Measurements from ENCODE around the gene DNAH8.
"Not testable (repeated sequence)": the region's sequence is repeated elsewhere in the genome, so short reads cannot be mapped to it uniquely, and the experiment has no call there.

DNAH8 gene

GRCh38 chr6:38846844-38847243 lies 131.7 kb downstream of the DNAH8 start:
- DNase-seq: no peak

GRCh38 chr6:38847497-38847896 lies 132.4 kb downstream of the DNAH8 start:
- no peak for DNase-seq

GRCh38 chr6:38848760-38849159 lies 133.6 kb downstream of the DNAH8 start:
- no peak for DNase-seq

- DNase-seq: no peak
These were observed 137.1 kb downstream of the DNAH8 start for GRCh38 chr6:38852215-38852614.

GRCh38 chr6:38853236-38853635 lies 138.1 kb downstream of the DNAH8 start:
- no peak for DNase-seq

DNA sequence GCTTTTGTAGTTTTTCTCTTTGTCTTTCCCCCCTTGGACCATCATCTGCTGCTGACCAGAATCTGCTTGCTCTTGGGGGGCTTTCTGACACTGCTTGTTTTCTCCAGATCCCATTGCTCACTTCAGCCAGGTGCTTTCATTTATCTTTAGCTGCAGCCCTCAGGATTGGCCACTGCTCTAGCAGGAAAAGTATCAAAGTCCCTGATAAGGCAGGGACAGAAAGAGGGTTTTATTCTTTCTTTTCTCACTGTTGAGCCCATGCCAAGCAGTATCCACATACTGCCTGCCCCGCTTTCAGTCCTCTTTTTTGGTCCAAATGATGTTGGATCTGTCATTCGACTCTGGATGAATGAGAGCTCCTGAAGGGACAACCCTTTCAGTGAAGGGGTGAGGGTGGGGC lies 141.4 kb downstream of the DNAH8 start:
- DNase-seq: no peak

DNA sequence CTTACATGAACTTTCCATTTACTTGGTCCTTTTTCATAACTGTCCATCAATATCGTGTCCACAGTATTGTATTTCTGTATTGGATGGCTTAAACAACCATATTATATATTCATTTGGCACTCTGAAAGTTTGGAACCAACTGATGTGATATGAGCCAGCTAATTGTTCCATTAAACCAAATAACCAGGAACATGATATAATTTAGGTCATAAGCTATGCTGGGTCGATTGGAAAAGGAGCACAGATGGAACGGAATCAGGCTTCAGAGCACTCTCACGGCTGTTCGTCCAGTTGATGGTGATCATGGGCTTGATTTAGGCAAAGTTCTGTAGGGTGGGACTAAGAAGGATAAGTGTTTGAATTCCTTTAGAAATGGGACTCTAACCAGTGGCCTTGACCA lies 142.7 kb downstream of the DNAH8 start:
- no peak for DNase-seq

DNA sequence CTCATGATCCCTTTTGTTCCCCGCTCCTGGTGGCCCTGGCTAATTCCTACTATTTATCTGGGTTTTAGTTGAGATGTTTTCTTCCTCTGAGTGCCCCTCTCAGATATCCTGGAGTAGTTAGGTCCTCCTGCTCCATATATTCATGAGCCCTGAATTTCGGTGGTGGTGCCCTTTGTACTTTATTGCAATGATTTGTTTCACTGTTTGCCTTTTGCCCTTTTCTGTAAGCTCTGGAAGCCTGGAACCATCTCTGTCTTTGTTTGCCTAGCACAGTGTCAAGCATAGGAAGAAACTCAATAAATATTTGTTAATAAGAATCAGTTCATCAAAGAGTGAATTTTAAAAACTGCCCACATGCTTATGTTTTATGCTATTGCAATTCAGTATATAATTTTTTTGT lies 144.9 kb downstream of the DNAH8 start:
- no peak for DNase-seq

GRCh38 chr6:38861926-38862401 lies 146.9 kb downstream of the DNAH8 start:
- DNase-seq: no peak

DNA sequence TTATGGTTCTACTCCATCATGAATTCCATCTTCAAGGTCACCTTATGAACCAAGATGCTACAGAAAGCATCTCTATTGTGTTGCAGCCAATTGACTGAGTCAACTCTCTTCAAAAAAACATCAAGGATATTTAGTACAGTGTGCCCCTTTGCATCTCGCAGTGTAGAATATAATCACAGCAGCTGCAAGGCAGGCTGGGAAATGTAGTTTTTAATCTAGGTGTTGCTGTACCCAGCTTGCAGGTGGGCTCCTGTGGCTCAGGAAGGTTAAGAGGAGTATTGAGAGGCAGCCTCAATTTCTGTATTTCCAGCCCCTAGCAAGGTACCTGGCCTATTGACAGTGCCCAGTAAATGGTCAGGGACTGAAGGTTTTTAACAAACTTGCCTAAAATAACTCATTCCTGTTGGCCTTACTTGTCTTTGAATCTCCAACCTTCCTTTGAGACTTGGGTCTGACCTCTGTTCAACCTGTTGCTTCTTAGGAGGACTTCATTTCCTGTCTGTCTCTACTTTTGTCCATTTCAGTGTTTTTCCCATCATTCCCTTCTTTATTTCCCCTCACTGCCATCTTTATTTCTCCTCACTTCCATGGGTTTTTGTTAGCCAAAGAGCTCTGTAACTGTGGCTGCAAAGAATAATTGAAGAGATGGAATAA lies 150.5 kb downstream of the DNAH8 start:
- DNase-seq: no peak

DNA sequence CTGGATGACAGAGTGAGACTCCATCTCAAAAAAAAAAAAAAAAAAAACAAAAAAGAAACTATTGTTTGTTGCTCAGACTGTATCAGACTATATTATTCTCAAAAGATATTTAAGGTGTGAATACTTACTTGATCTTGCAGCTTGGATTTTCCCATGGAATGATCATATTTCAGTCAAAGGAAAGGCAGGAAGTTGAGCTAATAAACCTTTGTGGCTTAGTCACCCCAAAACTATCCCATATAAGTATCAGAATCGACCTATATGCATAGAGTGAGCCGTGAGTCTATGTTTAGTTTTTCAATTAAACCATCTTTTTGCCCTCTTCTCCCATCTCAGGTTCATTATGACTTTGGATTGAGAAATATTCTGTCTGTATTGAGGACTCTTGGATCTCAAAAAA lies 152.6 kb downstream of the DNAH8 start:
- DNase-seq: no peak

DNA sequence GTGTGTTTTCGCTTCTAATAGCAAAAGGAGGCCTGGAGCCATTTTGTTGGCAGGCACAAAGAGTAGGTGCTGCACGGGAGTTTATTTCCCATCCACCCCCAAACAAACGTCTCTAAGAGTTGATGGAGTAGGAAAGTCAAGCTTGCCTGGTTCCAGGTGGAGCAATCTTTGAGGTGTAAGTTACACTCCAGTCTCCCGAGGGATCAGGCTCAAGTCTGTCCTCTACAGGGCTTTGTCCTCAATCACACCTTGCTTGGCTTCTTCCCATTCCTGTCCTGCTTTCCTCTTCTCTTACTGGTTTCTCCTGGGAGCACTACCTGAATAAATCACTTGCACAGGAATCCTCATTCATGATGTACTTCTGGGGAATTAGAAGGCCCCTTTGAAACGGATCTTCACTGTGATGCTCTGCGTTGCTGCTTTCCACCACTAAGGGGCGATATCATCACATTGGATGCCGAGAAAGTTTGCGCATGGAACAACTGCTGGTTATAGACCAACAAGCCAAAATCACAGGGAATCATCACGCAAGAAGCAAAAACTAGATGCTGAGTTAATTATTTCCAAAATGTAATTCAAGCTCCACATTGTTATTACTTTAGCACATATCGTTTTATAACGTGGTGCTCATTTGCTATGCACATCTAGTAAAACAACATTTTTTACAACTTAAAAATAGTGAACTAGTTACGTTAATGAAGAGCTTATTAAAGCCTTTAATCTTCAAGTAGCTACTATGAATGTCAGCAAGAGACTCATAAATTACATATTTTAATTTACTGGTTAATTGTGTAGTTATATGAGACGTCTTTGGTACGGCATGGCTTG lies 156.8 kb downstream of the DNAH8 start:
- DNase-seq: peak in 1 of 2 experiments; percentile 44

DNA sequence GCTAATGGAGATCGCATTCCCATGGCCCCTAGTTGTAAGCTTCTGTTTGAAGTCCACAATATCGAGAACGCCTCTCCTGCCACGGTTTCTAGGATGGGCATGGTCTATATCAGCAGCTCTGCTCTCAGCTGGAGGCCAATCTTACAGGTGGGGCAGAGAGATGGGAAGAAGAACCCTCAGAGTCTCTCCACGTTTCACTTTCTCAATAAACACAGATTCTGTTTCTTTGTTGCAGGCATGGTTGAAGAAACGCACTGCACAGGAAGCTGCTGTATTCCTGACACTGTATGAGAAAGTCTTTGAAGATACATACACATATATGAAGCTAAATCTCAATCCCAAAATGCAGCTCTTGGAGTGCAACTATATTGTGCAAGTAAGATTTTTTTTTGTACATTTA lies 157.9 kb downstream of the DNAH8 start:
- DNase-seq: no peak

- DNase-seq: not testable (repeated sequence)
These were observed 158.7 kb downstream of the DNAH8 start for GRCh38 chr6:38873816-38874215.

DNA sequence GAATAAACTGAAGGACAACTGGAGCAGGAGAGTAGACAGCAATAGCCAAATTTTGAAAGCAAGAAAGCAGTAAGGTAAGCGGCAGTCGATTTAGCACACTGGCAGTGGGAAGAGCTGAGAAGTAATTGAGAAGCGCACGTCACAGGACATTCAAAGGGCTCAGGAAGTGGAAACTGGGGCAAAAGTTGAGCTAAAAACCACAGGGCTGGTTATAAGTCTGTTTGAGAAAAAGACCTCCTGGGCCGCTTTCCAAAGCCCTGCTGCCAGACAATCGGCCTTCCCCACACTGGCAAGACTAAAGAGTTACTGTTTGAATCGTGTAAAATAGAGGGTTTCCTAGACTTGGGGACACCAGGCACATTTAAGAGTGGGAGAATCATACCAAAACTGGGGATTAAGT lies 161.4 kb downstream of the DNAH8 start:
- no peak for DNase-seq

DNA sequence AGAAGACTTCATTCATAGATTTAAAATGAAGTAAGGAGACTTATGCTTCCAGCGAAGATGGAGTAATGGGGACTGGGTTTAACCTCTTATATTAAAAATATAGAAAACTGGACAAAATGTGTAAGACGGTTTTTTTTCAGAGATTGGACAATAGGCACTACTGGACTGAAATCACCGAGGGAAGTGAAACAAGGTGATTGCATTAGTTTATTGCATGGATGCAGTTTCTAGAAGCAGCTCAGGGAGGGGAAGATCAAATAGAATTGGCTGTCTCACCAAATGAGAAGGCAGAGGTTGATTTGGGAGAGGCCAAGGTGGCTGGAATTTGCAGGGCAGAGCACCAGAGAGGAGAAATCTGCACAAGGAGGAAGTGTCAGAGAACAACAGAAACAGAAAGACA lies 162.6 kb downstream of the DNAH8 start:
- DNase-seq: no peak

DNA sequence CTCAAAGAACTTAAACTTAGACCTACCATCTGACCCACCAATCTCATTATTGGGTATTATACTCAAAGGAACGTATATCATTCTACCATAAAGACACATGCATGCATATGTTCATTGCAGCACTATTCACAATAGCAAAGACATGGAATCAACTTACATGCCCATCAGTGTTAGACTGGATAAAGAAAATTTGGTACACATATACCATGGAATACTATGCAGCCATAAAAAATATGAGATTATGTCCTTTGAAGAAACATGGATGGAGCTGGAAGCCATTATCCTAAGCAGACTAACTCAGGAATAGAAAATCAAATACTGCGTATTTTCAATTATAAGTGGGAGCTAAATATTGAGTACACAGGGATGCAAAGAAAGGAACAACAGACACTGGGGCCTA lies 167.0 kb downstream of the DNAH8 start:
- no peak for DNase-seq

DNA sequence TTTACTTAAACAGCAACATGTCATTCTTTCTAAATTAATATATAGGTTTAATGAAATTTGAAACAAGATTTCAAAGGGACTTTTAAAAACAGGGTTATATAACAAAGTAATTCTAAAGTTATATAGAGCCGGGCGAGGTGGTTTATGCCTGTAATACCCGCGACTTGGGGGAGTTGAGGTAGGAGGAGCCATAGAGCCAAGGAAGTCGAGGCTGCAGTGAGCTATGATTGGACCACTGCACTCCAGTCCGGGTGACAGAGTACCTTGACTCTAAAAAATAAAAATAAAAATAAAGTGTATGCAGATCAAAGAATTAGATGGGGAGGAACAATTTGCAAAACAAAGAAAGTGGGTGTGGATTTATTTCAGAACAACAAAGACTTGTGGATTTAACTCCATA lies 182.4 kb downstream of the DNAH8 start:
- DNase-seq: no peak

GRCh38 chr6:38901802-38902522 lies 186.9 kb downstream of the DNAH8 start:
- DNase-seq: no peak

DNA sequence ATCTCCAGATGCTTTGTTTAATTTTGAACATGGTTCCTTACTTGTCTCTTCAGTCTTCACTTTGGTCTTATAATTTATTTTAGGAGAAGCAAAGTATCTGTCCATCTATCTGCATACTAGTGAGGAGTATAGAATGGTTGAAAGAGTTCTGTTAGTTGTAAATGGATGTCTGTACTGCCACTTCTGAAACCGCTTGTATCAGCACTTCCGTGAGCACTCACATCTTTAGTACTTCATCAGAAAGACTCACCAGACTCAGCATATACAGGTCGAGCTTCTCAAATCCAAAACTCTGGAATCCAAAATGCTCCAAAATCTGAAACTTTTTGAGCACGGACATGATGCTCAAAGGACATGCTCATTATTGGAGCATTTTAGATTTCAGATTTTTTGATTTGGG lies 191.5 kb downstream of the DNAH8 start:
- DNase-seq: no peak

DNA sequence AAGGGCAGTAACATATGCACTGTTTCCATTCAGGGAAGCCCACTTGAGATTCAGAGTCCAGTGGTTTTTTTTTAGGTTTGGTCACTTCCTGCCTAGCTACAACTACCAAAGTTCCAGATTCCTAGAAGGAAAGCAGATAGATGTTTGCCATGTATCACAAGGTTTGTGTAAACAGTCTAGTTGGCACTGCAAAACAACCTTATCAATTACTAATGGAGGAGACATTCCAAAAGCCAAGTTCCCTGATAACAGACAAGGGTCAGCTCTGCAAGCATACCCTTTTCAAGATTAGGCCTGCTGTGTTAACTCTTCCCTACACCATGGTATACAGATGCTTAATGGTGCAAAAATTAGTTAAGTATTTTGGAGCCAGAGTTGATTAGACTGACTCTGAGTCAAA lies 192.2 kb downstream of the DNAH8 start:
- DNase-seq: no peak

DNA sequence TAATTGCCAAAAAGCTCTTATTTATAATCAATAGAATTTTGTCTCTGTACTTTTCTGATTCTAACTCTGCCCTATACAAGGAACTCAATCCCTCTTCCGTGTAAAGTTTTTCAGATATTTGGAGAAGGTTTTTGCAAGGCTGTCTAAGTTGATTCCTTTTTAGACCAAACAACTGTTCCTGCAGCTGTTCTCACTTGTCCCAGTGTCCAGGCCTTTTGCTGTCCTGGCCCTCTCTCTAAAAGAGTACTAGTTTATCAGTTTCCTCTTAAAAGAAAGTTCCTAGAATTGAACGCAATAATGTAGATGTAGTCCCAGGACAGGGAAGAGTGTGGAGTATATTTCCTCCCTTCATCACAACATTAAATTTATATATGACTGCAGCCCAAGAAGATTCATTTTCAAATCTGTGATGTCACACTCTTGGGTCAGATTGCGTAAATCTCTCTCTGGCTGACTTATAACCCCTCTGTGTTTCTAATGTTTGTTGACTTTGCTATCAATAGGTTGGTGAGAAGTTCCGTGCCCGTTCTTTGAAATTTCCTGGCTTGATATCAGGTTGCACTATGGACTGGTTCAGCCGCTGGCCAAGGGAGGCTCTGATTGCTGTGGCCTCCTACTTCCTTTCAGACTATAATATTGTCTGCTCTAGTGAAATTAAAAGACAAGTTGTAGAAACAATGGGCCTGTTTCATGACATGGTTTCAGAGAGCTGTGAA lies 194.1 kb downstream of the DNAH8 start:
- DNase-seq: no peak

DNA sequence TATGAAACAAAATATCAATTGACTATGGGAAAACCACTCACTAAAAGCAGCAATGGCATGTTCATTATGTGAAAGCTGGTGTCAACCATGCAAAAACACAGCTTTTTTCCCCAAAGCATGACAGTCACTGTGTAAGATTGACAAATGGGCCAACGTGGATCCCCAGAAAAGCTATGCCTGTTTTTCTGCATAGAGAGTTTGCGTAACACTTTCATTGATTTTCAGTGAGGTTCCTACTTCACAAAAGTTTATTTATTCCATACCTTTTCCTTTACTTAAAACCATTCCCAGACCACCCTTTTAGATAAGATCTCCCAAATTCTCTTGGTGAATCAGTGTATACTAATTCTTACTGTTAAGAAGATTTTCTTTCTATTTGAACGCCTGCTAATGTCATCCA lies 195.1 kb downstream of the DNAH8 start:
- DNase-seq: no peak

All from NCI-H1930 (cell line).